HCT116 (cell line): ENCODE data around the gene OR6K3.

Experiments used
- CTCF ChIP-seq, 3 experiments: fragments of 200-600 bp in 1 of 3; sonication (generic) in 1 of 3; IDR thresholded peaks in 2 of 3; conservative IDR thresholded peaks in 1 of 3; 2 replicates each; pipeline ENCODE4 v1.5.1; 2012 to 2017; ENCODE audit warnings: low read depth in 2 of 3, low read length in 2 of 3, antibody characterized with exemption in 1 of 3, borderline replicate concordance in 1 of 3, control low read depth in 1 of 3, mild to moderate bottlenecking in 1 of 3, mixed read lengths in 1 of 3, mixed run types in 1 of 3, moderate library complexity in 1 of 3; ENCODE audit not compliant: insufficient read depth in 1 of 3
- EGR1 ChIP-seq: IDR thresholded peaks from 2 replicates; pipeline ENCODE4 v1.6.1; 2012; ENCODE audit warnings: low read depth
- EZH2 ChIP-seq: fragments of 200-600 bp; sonication (generic); IDR thresholded peaks from 2 replicates; pipeline ENCODE4 v1.6.1; 2017; ENCODE audit warnings: antibody characterized with exemption, mixed run types
- JUND ChIP-seq: IDR thresholded peaks from 2 replicates; pipeline ENCODE4 v1.6.1; 2012
- POLR2A ChIP-seq: IDR thresholded peaks from 2 replicates; pipeline ENCODE4 v1.7.0; 2011; ENCODE audit warnings: borderline replicate concordance; ENCODE audit not compliant: insufficient read depth, insufficient read length; ENCODE audit errors: extremely low read depth
- POLR2AphosphoS5 ChIP-seq: IDR thresholded peaks from 2 replicates; pipeline ENCODE4 v1.6.1; 2011; ENCODE audit warnings: mild to moderate bottlenecking, low read depth, low read length, moderate library complexity
- RAD21 ChIP-seq: IDR thresholded peaks from 2 replicates; pipeline ENCODE4 v1.6.1; 2012; ENCODE audit warnings: low read depth, mild to moderate bottlenecking
- SP1 ChIP-seq: IDR thresholded peaks from 2 replicates; pipeline ENCODE4 v1.6.1; 2012; ENCODE audit warnings: low read depth
- ZFX ChIP-seq: fragments of 450-650 bp; IDR thresholded peaks from 2 replicates; pipeline ENCODE4 v1.6.1; 2017

DNA sequence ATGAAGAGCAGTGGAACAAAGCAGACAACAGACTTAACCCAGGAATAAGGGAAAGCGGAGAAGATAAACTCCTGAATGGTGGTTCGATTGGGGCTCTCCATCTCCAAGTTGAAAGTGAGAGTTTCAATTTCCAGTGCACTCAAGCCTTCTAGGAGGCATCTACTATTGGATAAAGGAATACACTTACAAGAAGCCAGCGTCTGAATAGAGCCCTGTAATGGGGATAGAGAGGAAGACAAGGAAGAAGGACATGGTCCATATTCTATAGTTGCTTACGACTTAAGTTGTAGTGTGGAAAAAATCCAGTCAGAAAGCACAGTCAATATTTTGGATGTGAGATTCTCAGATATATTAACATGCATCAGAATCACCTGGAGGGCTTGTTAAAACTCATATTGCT is 20.0 kb downstream of the OR6K3 start, which contains the start of gene OR6K2:
- TF ChIP-seq JUND (no peak), CTCF (IDR thresholded peaks at IDR 0.05 in 2 of 3, conservative IDR thresholded peaks at IDR 0.05 in 1 of 3; ENCODE audit: borderline replicate concordance in 1 of 3, insufficient read depth in 1 of 3, low read depth in 2 of 3, low read length in 2 of 3) (no peak), ZFX (no peak), POLR2A (no peak), POLR2AphosphoS5 (no peak), SP1 (no peak), RAD21 (no peak), EZH2 (no peak), EGR1 (no peak)
